Panc1 (cell line): ENCODE measurements around the gene SLC6A17. TPM values are rescaled to one million over a fixed set of nuclear protein-coding genes. Genes with fewer than 3 reads are reported as not detected.

Experiments
- ATAC-seq: fragments of 200-7000 bp; cut with Tn5 transposase; 2 replicates; pipeline ENCODE4 v1.9.1; 2020; ENCODE audit warnings: mild to moderate bottlenecking, moderate library complexity
- BruUV-seq: library from RNA; stranded (reverse); fragments of 400-500 nt; replicated peaks from 2 replicates; lab custom pipeline; 2021; lab: Mats Ljungman, UMichigan
- CTCF ChIA-PET: fragments of 300-600 bp; sonication (Branson Sonifier 250); formaldehyde crosslinking; loops from one replicate; lab custom pipeline; 2022; ENCODE audit warnings: antibody characterized with exemption; lab: Charles Lee
- POLR2A ChIA-PET: fragments of 300-600 bp; sonication (Branson Sonifier 250); formaldehyde crosslinking; loops from one replicate; lab custom pipeline; 2022; ENCODE audit warnings: antibody characterized with exemption; lab: Charles Lee
- DNase-seq: peaks from one replicate; pipeline ENCODE4 v3.0.0-alpha.2; 2010; ENCODE audit warnings: low read depth, low spot score
- H3K27ac ChIP-seq: 2 replicates; pipeline ENCODE4 v1.5.1; 2011; ENCODE audit warnings: mild to moderate bottlenecking, low read length, inconsistent platforms
- H3K27me3 ChIP-seq: fragments of 200-500 bp; sonication (Bioruptor generic); 2 replicates; pipeline ENCODE4 v1.6.0; 2014; ENCODE audit warnings: low read length, inconsistent platforms; ENCODE audit not compliant: control insufficient read depth, insufficient read depth
- H3K36me3 ChIP-seq: fragments of 200-500 bp; sonication (Bioruptor generic); 2 replicates; pipeline ENCODE4 v1.5.1; 2014; ENCODE audit warnings: inconsistent platforms, mild to moderate bottlenecking, low read length, moderate library complexity; ENCODE audit not compliant: control insufficient read depth, insufficient read depth
- H3K4me1 ChIP-seq: 2 replicates; pipeline ENCODE4 v1.5.1; 2011; ENCODE audit warnings: inconsistent platforms, mild to moderate bottlenecking, low read length, moderate library complexity; ENCODE audit not compliant: control insufficient read depth, insufficient read depth
- H3K4me3 ChIP-seq, 2 experiments: 2 replicates each; pipeline ENCODE4 v1.5.1; 2011 to 2012; ENCODE audit warnings: low read depth in 2 of 2, low read length in 2 of 2, mild to moderate bottlenecking in 2 of 2, inconsistent platforms in 1 of 2, moderate library complexity in 1 of 2
- H3K9me3 ChIP-seq: fragments of 200-500 bp; sonication (Bioruptor generic); 2 replicates; pipeline ENCODE4 v1.5.1; 2014; ENCODE audit warnings: low read depth, mild to moderate bottlenecking, inconsistent platforms, low read length, moderate library complexity; ENCODE audit not compliant: control insufficient read depth, insufficient read depth
- POLR2AphosphoS5 ChIP-seq: IDR thresholded peaks from 2 replicates; pipeline ENCODE4 v1.6.1; 2012; ENCODE audit warnings: mild to moderate bottlenecking, low read depth, low read length, moderate library complexity
- REST ChIP-seq, 2 experiments: IDR thresholded peaks; 2 replicates each; pipeline ENCODE4 v1.6.1; 2011 to 2012; ENCODE audit warnings: low read depth in 2 of 2, control low read depth in 1 of 2, low read length in 1 of 2, mild to moderate bottlenecking in 1 of 2, moderate library complexity in 1 of 2; ENCODE audit not compliant: insufficient read depth in 1 of 2
- SIN3A ChIP-seq: IDR thresholded peaks from 2 replicates; pipeline ENCODE4 v1.6.1; 2012; ENCODE audit warnings: low read depth, mild to moderate bottlenecking, low read length, moderate library complexity, borderline replicate concordance; ENCODE audit not compliant: insufficient read depth
- TCF7L2 ChIP-seq: IDR thresholded peaks from 2 replicates; pipeline ENCODE4 v1.6.1; 2011; ENCODE audit warnings: mild to moderate bottlenecking, low read depth, low read length, inconsistent platforms
- in situ Hi-C: cut with HindIII; loops from 2 replicates; pipeline ENCODE4 v1.10.0; 2016; ENCODE audit warnings: low sequenced_read_pairs, low pct_unique_long_range_greater_than_20kb
- intact Hi-C: fragments of 100-400 bp; cut with micrococcal nuclease; formaldehyde crosslinking; loops from one replicate; pipeline ENCODE4 v1.10.0; 2022; ENCODE audit not compliant: unreplicated experiment
- total RNA-seq: library from RNA; stranded (reverse); gene quantifications from one replicate; pipeline ENCODE4 v1.2.1, GENCODE V29; 2021; ENCODE audit not compliant: unreplicated experiment
- TF ChIP-seq, protein P1 (sequence below): fragments of 450-650 bp; IDR thresholded peaks from 2 replicates; pipeline ENCODE4 v1.5.1; 2017; ENCODE audit warnings: mild to moderate bottlenecking

Gene SLC6A17
- total RNA-seq, 1 experiment from 2014 or later: 5.7 TPM

DNA sequence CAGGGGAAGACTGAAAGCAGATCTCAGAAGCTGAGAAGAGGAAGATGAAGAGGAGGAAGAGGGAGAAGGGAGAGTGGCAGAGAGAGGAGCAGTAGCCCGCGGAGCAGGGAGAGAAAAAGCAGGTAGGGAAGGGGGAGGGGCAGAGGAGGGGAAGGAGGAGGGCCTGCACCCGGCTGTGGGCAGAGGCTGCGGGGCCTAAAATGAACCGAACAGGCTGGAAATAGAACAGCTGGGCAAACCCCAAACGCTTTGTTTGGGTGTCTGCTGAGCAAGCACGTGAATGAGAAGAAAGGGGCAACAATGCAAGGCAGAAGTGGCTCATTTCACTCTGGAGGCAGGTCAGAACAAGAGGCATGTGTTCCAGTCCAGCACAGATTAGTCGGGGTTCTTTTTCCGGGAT, 93.3 kb downstream of the SLC6A17 start:
- DNase-seq (no peak), ATAC-seq (no peak)
- Histone ChIP-seq H3K36me3 (no peaks in the 10 kb centered on the region), H3K27ac (no peak overlapping the region), H3K4me1 (no peaks in the 10 kb centered on the region), H3K4me3 (no peak overlapping the region), H3K27me3 (no peaks in the 10 kb centered on the region), H3K9me3 (no peaks in the 10 kb centered on the region)
- CTCF ChIA-PET: no interaction called here
- BruUV-seq: no TSS peak
- POLR2A ChIA-PET: no interaction called here
- TF ChIP-seq SIN3A: no peak
- TF ChIP-seq, protein P1, sequence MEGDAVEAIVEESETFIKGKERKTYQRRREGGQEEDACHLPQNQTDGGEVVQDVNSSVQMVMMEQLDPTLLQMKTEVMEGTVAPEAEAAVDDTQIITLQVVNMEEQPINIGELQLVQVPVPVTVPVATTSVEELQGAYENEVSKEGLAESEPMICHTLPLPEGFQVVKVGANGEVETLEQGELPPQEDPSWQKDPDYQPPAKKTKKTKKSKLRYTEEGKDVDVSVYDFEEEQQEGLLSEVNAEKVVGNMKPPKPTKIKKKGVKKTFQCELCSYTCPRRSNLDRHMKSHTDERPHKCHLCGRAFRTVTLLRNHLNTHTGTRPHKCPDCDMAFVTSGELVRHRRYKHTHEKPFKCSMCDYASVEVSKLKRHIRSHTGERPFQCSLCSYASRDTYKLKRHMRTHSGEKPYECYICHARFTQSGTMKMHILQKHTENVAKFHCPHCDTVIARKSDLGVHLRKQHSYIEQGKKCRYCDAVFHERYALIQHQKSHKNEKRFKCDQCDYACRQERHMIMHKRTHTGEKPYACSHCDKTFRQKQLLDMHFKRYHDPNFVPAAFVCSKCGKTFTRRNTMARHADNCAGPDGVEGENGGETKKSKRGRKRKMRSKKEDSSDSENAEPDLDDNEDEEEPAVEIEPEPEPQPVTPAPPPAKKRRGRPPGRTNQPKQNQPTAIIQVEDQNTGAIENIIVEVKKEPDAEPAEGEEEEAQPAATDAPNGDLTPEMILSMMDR: no peak
- no peak for TF ChIP-seq TCF7L2
- TF ChIP-seq POLR2AphosphoS5: no peak
- TF ChIP-seq REST (IDR thresholded peaks at IDR 0.05; ENCODE audit: insufficient read depth in 1 of 2, low read depth in 2 of 2, low read length in 1 of 2): no peak
- intact Hi-C loops: no loop called here
- in situ Hi-C loops: no loop called here

GRCh38 chr1:110245876-110246620, 95.8 kb downstream of the SLC6A17 start:
- no peaks in the 10 kb centered on the region for H3K36me3 ChIP-seq
- BruUV-seq: no TSS peak
- CTCF ChIA-PET: interaction anchor here (0.6 kb wide), 1 partner anchor 96 kb away, joined by 3 read pairs; no protein-coding TSS in a partner anchor
- intact Hi-C loops (no loop called here), in situ Hi-C loops (no loop called here)
- POLR2A ChIA-PET: interaction anchor here (0.6 kb wide), 1 partner anchor 45 kb away, joined by 3 read pairs; no protein-coding TSS in a partner anchor
- TF ChIP-seq, protein P1: no peak
- TF ChIP-seq TCF7L2: no peak
- TF ChIP-seq REST (IDR thresholded peaks at IDR 0.05; ENCODE audit: insufficient read depth in 1 of 2, low read depth in 2 of 2, low read length in 1 of 2): no peak
- H3K27me3 ChIP-seq: no peaks in the 10 kb centered on the region
- no peaks in the 10 kb centered on the region for H3K4me1 ChIP-seq
- ATAC-seq (no peak), DNase-seq (no peak)
- H3K4me3 ChIP-seq: no peak overlapping the region
- H3K27ac ChIP-seq: no peak overlapping the region
- H3K9me3 ChIP-seq: no peaks in the 10 kb centered on the region
